H9 (cell line): ENCODE measurements around the gene EME1. TPM values are rescaled to one million over a fixed set of nuclear protein-coding genes. Genes with fewer than 3 reads are reported as not detected.

Source experiments
- DNase-seq: peaks from one replicate; pipeline ENCODE4 v3.0.0-alpha.2; 2017
- H2AFZ ChIP-seq: one replicate; pipeline ENCODE4 v1.6.1; 2013; ENCODE audit warnings: mild to moderate bottlenecking, low read length, control low read depth, moderate library complexity
- H2AK5ac ChIP-seq: 2 replicates; pipeline ENCODE4 v1.6.1; 2013; ENCODE audit warnings: low read length, control low read depth, mixed read lengths; ENCODE audit not compliant: insufficient read length
- H2BK120ac ChIP-seq: one replicate; pipeline ENCODE4 v1.6.1; 2013; ENCODE audit warnings: low read depth, mild to moderate bottlenecking, low read length, control low read depth, inconsistent platforms; ENCODE audit not compliant: poor library complexity, severe bottlenecking
- H2BK12ac ChIP-seq: 2 replicates; pipeline ENCODE4 v1.6.1; 2013; ENCODE audit warnings: low read length, control low read depth, mixed read lengths, low read depth; ENCODE audit not compliant: insufficient read length
- H2BK15ac ChIP-seq: 2 replicates; pipeline ENCODE4 v1.6.1; 2013; ENCODE audit warnings: low read depth, low read length, control low read depth
- H2BK20ac ChIP-seq: one replicate; pipeline ENCODE4 v1.6.1; 2013; ENCODE audit warnings: low read depth, mild to moderate bottlenecking, low read length, control low read depth, inconsistent platforms; ENCODE audit not compliant: poor library complexity, severe bottlenecking
- H2BK5ac ChIP-seq: 2 replicates; pipeline ENCODE4 v1.6.1; 2013; ENCODE audit warnings: low read length, control low read depth, mixed read lengths; ENCODE audit not compliant: insufficient read length
- H3K14ac ChIP-seq: 2 replicates; pipeline ENCODE4 v1.6.1; 2013; ENCODE audit warnings: low read length, control low read depth; ENCODE audit not compliant: insufficient read depth
- H3K18ac ChIP-seq: 2 replicates; pipeline ENCODE4 v1.6.1; 2013; ENCODE audit warnings: low read depth, mild to moderate bottlenecking, mixed read lengths, low read length, control low read depth; ENCODE audit not compliant: insufficient read length
- H3K23ac ChIP-seq: 2 replicates; pipeline ENCODE4 v1.6.1; 2013; ENCODE audit warnings: low read length, control low read depth, mixed read lengths, low read depth; ENCODE audit not compliant: insufficient read length
- H3K23me2 ChIP-seq: 2 replicates; pipeline ENCODE4 v1.6.1; 2013; ENCODE audit warnings: low read depth, mild to moderate bottlenecking, mixed read lengths, low read length, control low read depth; ENCODE audit not compliant: insufficient read length, poor library complexity, severe bottlenecking
- H3K27ac ChIP-seq: 2 replicates; pipeline ENCODE4 v1.5.1; 2013; ENCODE audit warnings: low read length, control low read depth, mixed read lengths, low read depth; ENCODE audit not compliant: insufficient read length
- H3K27me3 ChIP-seq: 2 replicates; pipeline ENCODE4 v1.6.1; 2013; ENCODE audit warnings: low read length, control low read depth, inconsistent platforms; ENCODE audit not compliant: insufficient read depth
- H3K4ac ChIP-seq: 2 replicates; pipeline ENCODE4 v1.6.1; 2013; ENCODE audit warnings: low read depth, mild to moderate bottlenecking, control low read depth, inconsistent platforms, low read length, moderate library complexity
- H3K4me1 ChIP-seq: 2 replicates; pipeline ENCODE4 v1.6.1; 2013; ENCODE audit warnings: low read length, control low read depth, inconsistent platforms; ENCODE audit not compliant: insufficient read depth
- H3K4me2 ChIP-seq: 2 replicates; pipeline ENCODE4 v1.6.1; 2013; ENCODE audit warnings: low read length, control low read depth, mixed read lengths; ENCODE audit not compliant: insufficient read length, insufficient read depth
- H3K56ac ChIP-seq: 2 replicates; pipeline ENCODE4 v1.6.1; 2013; ENCODE audit warnings: low read depth, mild to moderate bottlenecking, mixed read lengths, low read length, control low read depth; ENCODE audit not compliant: insufficient read length
- H3K79me1 ChIP-seq: 2 replicates; pipeline ENCODE4 v1.6.1; 2013; ENCODE audit warnings: low read depth, mild to moderate bottlenecking, moderate library complexity, low read length, control low read depth, inconsistent platforms; ENCODE audit not compliant: insufficient read depth, poor library complexity, severe bottlenecking
- H3K79me2 ChIP-seq: 2 replicates; pipeline ENCODE4 v1.6.1; 2013; ENCODE audit warnings: low read length, control low read depth, inconsistent platforms; ENCODE audit not compliant: insufficient read depth
- H3K9ac ChIP-seq: 2 replicates; pipeline ENCODE4 v1.6.1; 2013; ENCODE audit warnings: low read length, control low read depth, mixed read lengths; ENCODE audit not compliant: insufficient read length; ENCODE audit errors: extremely low read depth
- H3K9me3 ChIP-seq: one replicate; pipeline ENCODE4 v1.6.1; 2013; ENCODE audit warnings: low read depth, low read length, inconsistent platforms; ENCODE audit not compliant: control insufficient read depth
- H3T11ph ChIP-seq: one replicate; pipeline ENCODE4 v1.6.1; 2013; ENCODE audit warnings: mild to moderate bottlenecking, low read length, control low read depth, inconsistent platforms
- H4K20me1 ChIP-seq: one replicate; pipeline ENCODE4 v1.6.1; 2013; ENCODE audit not compliant: control insufficient read depth, insufficient read length, insufficient read depth
- H4K5ac ChIP-seq: 2 replicates; pipeline ENCODE4 v1.6.1; 2013; ENCODE audit warnings: low read depth, mild to moderate bottlenecking, mixed read lengths, low read length, control low read depth; ENCODE audit not compliant: insufficient read length
- H4K8ac ChIP-seq: replicated peaks from 2 replicates; pipeline ENCODE4 v1.6.1; 2013; ENCODE audit warnings: low read length, control low read depth, mixed read lengths, low read depth; ENCODE audit not compliant: insufficient read length
- H4K91ac ChIP-seq: 2 replicates; pipeline ENCODE4 v1.6.1; 2013; ENCODE audit warnings: low read depth, mild to moderate bottlenecking, moderate library complexity, mixed read lengths, low read length, control low read depth; ENCODE audit not compliant: insufficient read length
- H3K27ac Mint-ChIP-seq, 3 experiments: 2 replicates in 2 of 3; 3 replicates in 1 of 3; pipeline ENCODE4 v1.8.0; 2020 to 2021; ENCODE audit warnings: mixed read lengths in 3 of 3, mild to moderate bottlenecking in 1 of 3, moderate library complexity in 1 of 3
- H3K27me3 Mint-ChIP-seq: 2 replicates; pipeline ENCODE4 v1.8.0; 2021; ENCODE audit warnings: low read depth, mild to moderate bottlenecking, moderate library complexity, mixed read lengths
- H3K36me3 Mint-ChIP-seq, 3 experiments: 2 replicates in 2 of 3; 3 replicates in 1 of 3; pipeline ENCODE4 v1.8.0; 2020 to 2021; ENCODE audit warnings: low read depth in 3 of 3, mixed read lengths in 3 of 3; ENCODE audit not compliant: insufficient read depth in 1 of 3
- H3K4me1 Mint-ChIP-seq, 2 experiments: 2 replicates each; pipeline ENCODE4 v1.8.0; 2020; ENCODE audit warnings: mixed read lengths in 2 of 2
- H3K4me3 Mint-ChIP-seq, 2 experiments: 2 replicates in 1 of 2; 3 replicates in 1 of 2; pipeline ENCODE4 v1.8.0; 2020 to 2021; ENCODE audit warnings: mild to moderate bottlenecking in 2 of 2, mixed read lengths in 2 of 2, moderate library complexity in 1 of 2
- H3K9me3 Mint-ChIP-seq, 2 experiments: 2 replicates in 1 of 2; 3 replicates in 1 of 2; pipeline ENCODE4 v1.8.0; 2020; ENCODE audit warnings: mild to moderate bottlenecking in 2 of 2, mixed read lengths in 2 of 2, moderate library complexity in 1 of 2
- CTCF ChIP-seq: fragments of 200-600 bp; sonication (generic); conservative IDR thresholded peaks from 3 replicates; pipeline ENCODE4 v1.8.0; 2021; ENCODE audit warnings: antibody characterized with exemption, mild to moderate bottlenecking
- WGBS: extraction: QIAGEN DNeasy Blood & Tissue Kit; methylation state at CpG from one replicate; pipeline ENCODE4 v1.1.7; 2013; ENCODE audit warnings: missing lambda C conversion rate, low lambda C conversion rate, mixed read lengths; ENCODE audit not compliant: insufficient read length; ENCODE audit errors: extremely low coverage; 5-methylcytosine and 5-hydroxymethylcytosine counted together
- total RNA-seq: library from RNA; stranded (reverse); gene quantifications from 2 replicates; pipeline ENCODE4 v1.2.1, GENCODE V29; 2021

Gene EME1
- total RNA-seq, 1 experiment from 2014 or later, result 15.1 TPM

- Histone ChIP-seq H3K4ac (no peak overlapping the region), H3K27ac (no peak overlapping the region), H3K79me1 (no peaks in the 10 kb centered on the region), H2BK15ac (no peak overlapping the region), H2BK12ac (no peak overlapping the region), H3K23me2 (no peaks in the 10 kb centered on the region), H3K27me3 (no peaks in the 10 kb centered on the region), H2AK5ac (no peak overlapping the region), H2BK120ac (no peak overlapping the region), H3K4me1 (no peaks in the 10 kb centered on the region), H2AFZ (no peak overlapping the region), H4K8ac (no peak overlapping the region), H4K91ac (no peak overlapping the region), H2BK5ac (no peak overlapping the region), H3T11ph (no peak overlapping the region), H3K23ac (no peak overlapping the region), H3K14ac (no peak overlapping the region), H3K9me3 (no peaks in the 10 kb centered on the region), H3K18ac (no peak overlapping the region), H4K5ac (no peak overlapping the region), H2BK20ac (no peak overlapping the region), H3K4me2 (no peak overlapping the region), H3K56ac (no peak overlapping the region), H3K79me2 (no peaks in the 10 kb centered on the region), H4K20me1 (no peaks in the 10 kb centered on the region), H3K9ac (no peak overlapping the region)
- Mint-ChIP-seq H3K27ac (no peak overlapping the region), H3K4me3 (no peak overlapping the region), H3K36me3 (peaks cover 23 to 60% (median 57%) of the 10 kb centered on the region in 3 experiments; a peak in 6 of 7 replicates), H3K4me1 (no peaks in the 10 kb centered on the region; a peak in 1 of 4 replicates), H3K27me3 (no peaks in the 10 kb centered on the region; the same call in 1 of the 2 replicates), H3K9me3 (no peaks in the 10 kb centered on the region; a peak in 1 of 5 replicates)
- TF ChIP-seq CTCF, result no peak
- no CpG with 5 or more reads among the region's 15 CpGs for WGBS
- no peak for DNase-seq
These were observed 18.8 kb upstream of the EME1 start for GRCh38 chr17:50354198-50354597.
